ENCODE measurements around the gene PTPRM. TPM values are rescaled to one million over a fixed set of nuclear protein-coding genes. Genes with fewer than 3 reads are reported as not detected.

The PTPRM gene
- polyA plus RNA-seq, 1 of the 3 experiments (the other 2 are of a cell fraction) = 16.0 TPM

- 83% methylated on average over 4 of the region's 4 CpGs for WGBS (ENCODE audit: low lambda C conversion rate)
- Histone ChIP-seq H4K20me1 (ENCODE audit: insufficient read depth) (no peaks in the 10 kb centered on the region), H3K4me2 (no peak overlapping the region), H3K36me3 (replicated peaks in 1 of 2; ENCODE audit: control insufficient read depth in 1 of 2, insufficient read depth in 2 of 2, low read length in 1 of 2) (no peaks in the 10 kb centered on the region), H2AFZ (ENCODE audit: low read depth) (no peak overlapping the region), H3F3A (replicated peaks; ENCODE audit: insufficient read depth) (no peaks in the 10 kb centered on the region), H3K9me2 (no peaks in the 10 kb centered on the region), H3K79me2 (ENCODE audit: insufficient read depth) (no peaks in the 10 kb centered on the region), H3K27me3 (ENCODE audit: insufficient read depth) (no peaks in the 10 kb centered on the region), H3K27ac (ENCODE audit: low read depth in 2 of 2, low read length in 1 of 2) (no peak overlapping the region), H3K4me1 (ENCODE audit: control insufficient read depth in 1 of 2, insufficient read depth in 2 of 2, low read depth in 1 of 2, low read length in 1 of 2) (peaks cover 0 to 10% of the 10 kb centered on the region in 2 experiments; a peak in 2 of 4 replicates), H3K9ac (no peak overlapping the region), H3K4me3 (ENCODE audit: low read depth in 2 of 2, low read length in 1 of 2) (no peak overlapping the region), H3K9me3 (no peaks in the 10 kb centered on the region)
- ChIA-PET POLR2A (no interaction called here), CTCF (no interaction called here)
- no peak for TF ChIP-seq CHD2 (IDR thresholded peaks at IDR 0.05; ENCODE audit: low read length, partially characterized antibody)
- TF ChIP-seq RXRA (IDR thresholded peaks at IDR 0.05; ENCODE audit: borderline replicate concordance, low read depth) = no peak
- TF ChIP-seq NRF1 (IDR thresholded peaks at IDR 0.05; ENCODE audit: low read depth, low read length) = no peak
- no peak for TF ChIP-seq NFIC (IDR thresholded peaks at IDR 0.05; ENCODE audit: borderline replicate concordance)
- no peak for TF ChIP-seq TCF12 (IDR thresholded peaks at IDR 0.05)
- DNase-seq = no peak
Measured at GRCh38 chr18:8332286-8332685, 765.2 kb downstream of the PTPRM start.

DNA sequence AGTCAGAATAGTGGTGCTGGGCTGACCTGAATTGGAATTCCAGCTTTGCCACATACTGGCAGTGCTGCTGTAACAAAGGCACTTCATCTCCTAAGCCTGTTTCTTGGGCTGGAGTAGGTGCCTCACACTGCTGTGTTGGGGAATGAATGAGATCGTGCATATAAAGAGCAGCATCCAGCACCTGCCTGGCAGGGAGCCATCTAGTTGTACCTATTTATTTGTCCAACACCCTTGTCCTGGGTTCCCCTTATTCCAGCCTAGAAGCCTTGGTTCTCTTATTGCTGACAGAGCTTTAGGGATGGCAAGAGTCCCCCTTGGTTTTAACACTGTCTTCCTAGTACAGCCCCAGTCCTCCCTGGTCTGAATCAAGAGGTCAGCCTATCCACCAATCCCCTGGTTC, 766.8 kb downstream of the PTPRM start:
- H3K36me3 ChIP-seq (replicated peaks in 1 of 2; ENCODE audit: control insufficient read depth in 1 of 2, insufficient read depth in 2 of 2, low read length in 1 of 2) = no peaks in the 10 kb centered on the region
- peaks cover 0 to 2% of the 10 kb centered on the region in 2 experiments; a peak in 2 of 4 replicates for H3K4me1 ChIP-seq (ENCODE audit: control insufficient read depth in 1 of 2, insufficient read depth in 2 of 2, low read depth in 1 of 2, low read length in 1 of 2)
- H3K9me3 ChIP-seq = no peaks in the 10 kb centered on the region
- H4K20me1 ChIP-seq (ENCODE audit: insufficient read depth) = no peaks in the 10 kb centered on the region
- POLR2A ChIA-PET = no interaction called here
- no peak overlapping the region for H3K9ac ChIP-seq
- H3K27me3 ChIP-seq (ENCODE audit: insufficient read depth) = no peaks in the 10 kb centered on the region
- H2AFZ ChIP-seq (ENCODE audit: low read depth) = no peak overlapping the region
- H3K27ac ChIP-seq (ENCODE audit: low read depth in 2 of 2, low read length in 1 of 2) = no peak overlapping the region
- TF ChIP-seq POLR2AphosphoS5 (IDR thresholded peaks at IDR 0.05; ENCODE audit: low read depth, low read length) (no peak), IRF3 (IDR thresholded peaks at IDR 0.05; ENCODE audit: low read depth, low read length) (no peak), TAF1 (IDR thresholded peaks at IDR 0.05; ENCODE audit: borderline replicate concordance, low read depth, low read length) (no peak), CHD2 (IDR thresholded peaks at IDR 0.05; ENCODE audit: low read length, partially characterized antibody) (no peak), YY1 (IDR thresholded peaks at IDR 0.05; ENCODE audit: low read depth) (no peak)
- TF ChIP-seq, protein P1, sequence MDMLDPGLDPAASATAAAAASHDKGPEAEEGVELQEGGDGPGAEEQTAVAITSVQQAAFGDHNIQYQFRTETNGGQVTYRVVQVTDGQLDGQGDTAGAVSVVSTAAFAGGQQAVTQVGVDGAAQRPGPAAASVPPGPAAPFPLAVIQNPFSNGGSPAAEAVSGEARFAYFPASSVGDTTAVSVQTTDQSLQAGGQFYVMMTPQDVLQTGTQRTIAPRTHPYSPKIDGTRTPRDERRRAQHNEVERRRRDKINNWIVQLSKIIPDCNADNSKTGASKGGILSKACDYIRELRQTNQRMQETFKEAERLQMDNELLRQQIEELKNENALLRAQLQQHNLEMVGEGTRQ (IDR thresholded peaks at IDR 0.05; ENCODE audit: borderline replicate concordance, low read depth, low read length) = no peak
- H3K4me2 ChIP-seq = no peak overlapping the region
- no peak overlapping the region for H3K4me3 ChIP-seq (ENCODE audit: low read depth in 2 of 2, low read length in 1 of 2)
- 33% methylated on average over 1 of the region's 1 CpG for WGBS (ENCODE audit: low lambda C conversion rate)
- no peaks in the 10 kb centered on the region for H3F3A ChIP-seq (replicated peaks; ENCODE audit: insufficient read depth)
- CTCF ChIA-PET = no interaction called here
- no peak for DNase-seq
- H3K79me2 ChIP-seq (ENCODE audit: insufficient read depth) = no peaks in the 10 kb centered on the region
- H3K9me2 ChIP-seq = no peaks in the 10 kb centered on the region

- DNase-seq = no peak
- H3K9ac ChIP-seq = no peak overlapping the region
- CTCF ChIA-PET = no interaction called here
- WGBS (ENCODE audit: low lambda C conversion rate) = 46% methylated on average over 3 of the region's 3 CpGs
- H3K36me3 ChIP-seq (replicated peaks in 1 of 2; ENCODE audit: control insufficient read depth in 1 of 2, insufficient read depth in 2 of 2, low read length in 1 of 2) = no peaks in the 10 kb centered on the region
- no peaks in the 10 kb centered on the region for H3K9me3 ChIP-seq
- no peaks in the 10 kb centered on the region for H3K79me2 ChIP-seq (ENCODE audit: insufficient read depth)
- POLR2A ChIA-PET = no interaction called here
- no peaks in the 10 kb centered on the region for H3K27me3 ChIP-seq (ENCODE audit: insufficient read depth)
- no peak overlapping the region for H3K4me3 ChIP-seq (ENCODE audit: low read depth in 2 of 2, low read length in 1 of 2)
- no peaks in the 10 kb centered on the region for H4K20me1 ChIP-seq (ENCODE audit: insufficient read depth)
- H3K9me2 ChIP-seq = no peaks in the 10 kb centered on the region
- H3F3A ChIP-seq (replicated peaks; ENCODE audit: insufficient read depth) = no peaks in the 10 kb centered on the region
- no peak overlapping the region for H3K27ac ChIP-seq (ENCODE audit: low read depth in 2 of 2, low read length in 1 of 2)
- peaks cover 0 to 6% of the 10 kb centered on the region in 2 experiments; a peak in 1 of 4 replicates for H3K4me1 ChIP-seq (ENCODE audit: control insufficient read depth in 1 of 2, insufficient read depth in 2 of 2, low read depth in 1 of 2, low read length in 1 of 2)
- H3K4me2 ChIP-seq = no peak overlapping the region
- H2AFZ ChIP-seq (ENCODE audit: low read depth) = no peak overlapping the region
- TF ChIP-seq MAX (IDR thresholded peaks at IDR 0.05; ENCODE audit: low read depth) (no peak), JUND (IDR thresholded peaks at IDR 0.05) (no peak), ELF1 (IDR thresholded peaks at IDR 0.05) (no peak)
- TF ChIP-seq, protein P2, sequence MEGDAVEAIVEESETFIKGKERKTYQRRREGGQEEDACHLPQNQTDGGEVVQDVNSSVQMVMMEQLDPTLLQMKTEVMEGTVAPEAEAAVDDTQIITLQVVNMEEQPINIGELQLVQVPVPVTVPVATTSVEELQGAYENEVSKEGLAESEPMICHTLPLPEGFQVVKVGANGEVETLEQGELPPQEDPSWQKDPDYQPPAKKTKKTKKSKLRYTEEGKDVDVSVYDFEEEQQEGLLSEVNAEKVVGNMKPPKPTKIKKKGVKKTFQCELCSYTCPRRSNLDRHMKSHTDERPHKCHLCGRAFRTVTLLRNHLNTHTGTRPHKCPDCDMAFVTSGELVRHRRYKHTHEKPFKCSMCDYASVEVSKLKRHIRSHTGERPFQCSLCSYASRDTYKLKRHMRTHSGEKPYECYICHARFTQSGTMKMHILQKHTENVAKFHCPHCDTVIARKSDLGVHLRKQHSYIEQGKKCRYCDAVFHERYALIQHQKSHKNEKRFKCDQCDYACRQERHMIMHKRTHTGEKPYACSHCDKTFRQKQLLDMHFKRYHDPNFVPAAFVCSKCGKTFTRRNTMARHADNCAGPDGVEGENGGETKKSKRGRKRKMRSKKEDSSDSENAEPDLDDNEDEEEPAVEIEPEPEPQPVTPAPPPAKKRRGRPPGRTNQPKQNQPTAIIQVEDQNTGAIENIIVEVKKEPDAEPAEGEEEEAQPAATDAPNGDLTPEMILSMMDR (IDR thresholded peaks at IDR 0.05) = no peak
- TF ChIP-seq, protein P3, sequence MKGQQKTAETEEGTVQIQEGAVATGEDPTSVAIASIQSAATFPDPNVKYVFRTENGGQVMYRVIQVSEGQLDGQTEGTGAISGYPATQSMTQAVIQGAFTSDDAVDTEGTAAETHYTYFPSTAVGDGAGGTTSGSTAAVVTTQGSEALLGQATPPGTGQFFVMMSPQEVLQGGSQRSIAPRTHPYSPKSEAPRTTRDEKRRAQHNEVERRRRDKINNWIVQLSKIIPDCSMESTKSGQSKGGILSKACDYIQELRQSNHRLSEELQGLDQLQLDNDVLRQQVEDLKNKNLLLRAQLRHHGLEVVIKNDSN (IDR thresholded peaks at IDR 0.05; ENCODE audit: borderline replicate concordance, low read depth) = no peak
- TF ChIP-seq, protein P4, sequence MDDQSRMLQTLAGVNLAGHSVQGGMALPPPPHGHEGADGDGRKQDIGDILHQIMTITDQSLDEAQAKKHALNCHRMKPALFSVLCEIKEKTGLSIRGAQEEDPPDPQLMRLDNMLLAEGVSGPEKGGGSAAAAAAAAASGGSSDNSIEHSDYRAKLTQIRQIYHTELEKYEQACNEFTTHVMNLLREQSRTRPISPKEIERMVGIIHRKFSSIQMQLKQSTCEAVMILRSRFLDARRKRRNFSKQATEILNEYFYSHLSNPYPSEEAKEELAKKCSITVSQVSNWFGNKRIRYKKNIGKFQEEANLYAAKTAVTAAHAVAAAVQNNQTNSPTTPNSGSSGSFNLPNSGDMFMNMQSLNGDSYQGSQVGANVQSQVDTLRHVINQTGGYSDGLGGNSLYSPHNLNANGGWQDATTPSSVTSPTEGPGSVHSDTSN (IDR thresholded peaks at IDR 0.05) = no peak
Measured at GRCh38 chr18:8337211-8337610, 770.1 kb downstream of the PTPRM start.
